Uterus (tissue), 4 donors: Measurements from ENCODE around the gene ANXA3. TPM values are rescaled to one million over a fixed set of nuclear protein-coding genes. Genes with fewer than 3 reads are reported as not detected.

Experiments used
- DNase-seq, 2 donors: peaks; one replicate each; pipeline ENCODE4 v3.0.0-alpha.2; 2019 to 2020
- H3K27ac ChIP-seq, 2 donors: fragments of 200-600 bp; sonication (generic); 1 replicate in 1 of 2; 2 replicates in 1 of 2; pipeline ENCODE4 v1.5.1; 2016 to 2018
- H3K27me3 ChIP-seq, 2 donors: fragments of 200-600 bp; sonication (generic); one replicate each; pipeline ENCODE4 v1.5.1; 2018 to 2019; ENCODE audit warnings: control low read depth in 1 of 2
- H3K36me3 ChIP-seq, 2 donors: fragments of 200-600 bp; sonication (generic); one replicate each; pipeline ENCODE4 v1.5.1; 2019; ENCODE audit warnings: control low read depth in 1 of 2
- H3K4me1 ChIP-seq, 2 donors: fragments of 200-600 bp; sonication (generic); one replicate each; pipeline ENCODE4 v1.5.1; 2018 to 2019; ENCODE audit warnings: control low read depth in 1 of 2
- H3K4me3 ChIP-seq, 2 donors: fragments of 200-600 bp; sonication (generic); 1 replicate in 1 of 2; 2 replicates in 1 of 2; pipeline ENCODE4 v1.5.1; 2018 to 2019; ENCODE audit warnings: mild to moderate bottlenecking in 1 of 2
- H3K9me3 ChIP-seq, 2 donors: fragments of 200-600 bp; sonication (generic); one replicate each; pipeline ENCODE4 v1.5.1; 2019; ENCODE audit warnings: control low read depth in 1 of 2
- POLR2A ChIP-seq, 2 donors: fragments of 450-650 bp; IDR thresholded peaks; one replicate each; pipeline ENCODE4 v1.6.1; 2016; ENCODE audit warnings: antibody characterized with exemption in 2 of 2, mild to moderate bottlenecking in 1 of 2, moderate library complexity in 1 of 2
- intact Hi-C: fragments of 100-400 bp; cut with DNase I; formaldehyde crosslinking; loops from one replicate; pipeline ENCODE4 v1.15.1; 2023; ENCODE audit warnings: low total_unique reads
- total RNA-seq, 4 donors: library from RNA; depleted of rRNA in 3 of 4; stranded (reverse); fragments of >200 nt in 3 of 4; gene quantifications; one replicate each; pipeline versions ENCODE4 v1.1.0 to v1.2.4, GENCODE V29; 2014 to 2023
- TF ChIP-seq, protein P1 (sequence below), 4 experiments: fragments of 200-600 bp in 2 of 4; fragments of 450-650 bp in 2 of 4; sonication (generic) in 2 of 4; IDR thresholded peaks; one replicate each; pipeline ENCODE4 v1.5.1; 2016 to 2019; ENCODE audit warnings: antibody characterized with exemption in 4 of 4, mild to moderate bottlenecking in 2 of 4, moderate library complexity in 1 of 4
- donor health status: DM: yes; HTN: yes; CAD: no.

ANXA3 gene
- total RNA-seq, 4 donors from 2014 or later: 13.6 to 243 (median 23.4) TPM

DNA sequence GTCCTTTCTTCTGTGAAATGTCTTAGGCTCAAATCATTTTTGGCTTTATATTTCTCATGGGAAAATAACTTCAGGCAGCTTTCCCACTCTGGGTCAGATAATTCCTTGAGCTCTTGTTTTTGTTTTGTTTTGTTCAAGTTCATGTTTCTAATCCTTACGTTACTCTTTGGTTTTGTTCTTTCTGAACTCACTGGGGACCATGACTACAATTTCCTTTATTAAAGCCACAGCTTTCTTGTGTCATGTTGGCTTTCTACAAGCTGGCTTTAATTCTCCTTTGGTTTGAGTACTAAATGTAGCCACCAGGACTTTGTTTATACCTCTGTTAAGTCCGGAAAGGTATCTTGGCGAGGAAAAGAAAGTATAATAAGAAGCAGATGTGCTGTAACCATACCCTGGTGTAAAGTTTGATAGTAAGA, 30.8 kb upstream of the ANXA3 start:
- H3K27ac ChIP-seq: no peak overlapping the region
- H3K27me3 ChIP-seq: no peaks in the 10 kb centered on the region
- H3K36me3 ChIP-seq: no peaks in the 10 kb centered on the region
- TF ChIP-seq, protein P1, sequence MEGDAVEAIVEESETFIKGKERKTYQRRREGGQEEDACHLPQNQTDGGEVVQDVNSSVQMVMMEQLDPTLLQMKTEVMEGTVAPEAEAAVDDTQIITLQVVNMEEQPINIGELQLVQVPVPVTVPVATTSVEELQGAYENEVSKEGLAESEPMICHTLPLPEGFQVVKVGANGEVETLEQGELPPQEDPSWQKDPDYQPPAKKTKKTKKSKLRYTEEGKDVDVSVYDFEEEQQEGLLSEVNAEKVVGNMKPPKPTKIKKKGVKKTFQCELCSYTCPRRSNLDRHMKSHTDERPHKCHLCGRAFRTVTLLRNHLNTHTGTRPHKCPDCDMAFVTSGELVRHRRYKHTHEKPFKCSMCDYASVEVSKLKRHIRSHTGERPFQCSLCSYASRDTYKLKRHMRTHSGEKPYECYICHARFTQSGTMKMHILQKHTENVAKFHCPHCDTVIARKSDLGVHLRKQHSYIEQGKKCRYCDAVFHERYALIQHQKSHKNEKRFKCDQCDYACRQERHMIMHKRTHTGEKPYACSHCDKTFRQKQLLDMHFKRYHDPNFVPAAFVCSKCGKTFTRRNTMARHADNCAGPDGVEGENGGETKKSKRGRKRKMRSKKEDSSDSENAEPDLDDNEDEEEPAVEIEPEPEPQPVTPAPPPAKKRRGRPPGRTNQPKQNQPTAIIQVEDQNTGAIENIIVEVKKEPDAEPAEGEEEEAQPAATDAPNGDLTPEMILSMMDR (IDR thresholded peaks at IDR 0.05): no peak
- no peak for TF ChIP-seq POLR2A (IDR thresholded peaks at IDR 0.05)
- intact Hi-C loops: no loop called here
- no peak for DNase-seq
- no peaks in the 10 kb centered on the region for H3K4me1 ChIP-seq
- no peak overlapping the region for H3K4me3 ChIP-seq
- no peaks in the 10 kb centered on the region for H3K9me3 ChIP-seq

DNA sequence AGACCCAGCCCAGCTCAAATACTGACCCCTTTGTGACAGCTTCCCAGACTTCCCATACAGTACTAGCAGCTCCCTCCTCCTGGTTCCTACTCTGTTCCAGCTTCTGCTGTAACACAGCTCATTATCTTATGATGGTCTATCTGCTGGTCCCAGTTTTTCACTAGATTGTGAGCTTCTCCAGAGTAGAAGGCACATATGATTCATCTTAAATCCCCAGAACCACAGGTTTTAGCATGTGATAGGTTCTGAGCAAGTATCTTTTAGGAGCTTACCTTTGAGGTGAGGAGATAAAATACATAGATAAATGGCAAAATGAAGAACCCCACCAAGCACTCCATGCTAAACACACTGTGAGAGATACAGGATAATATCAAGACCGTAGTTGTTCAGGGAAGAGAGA, 27.6 kb upstream of the ANXA3 start:
- intact Hi-C loops: no loop called here
- no peak overlapping the region for H3K4me3 ChIP-seq
- no peaks in the 10 kb centered on the region for H3K4me1 ChIP-seq
- TF ChIP-seq POLR2A (IDR thresholded peaks at IDR 0.05): no peak
- TF ChIP-seq, protein P1 (IDR thresholded peaks at IDR 0.05): no peak
- H3K27me3 ChIP-seq: no peaks in the 10 kb centered on the region
- no peak for DNase-seq
- H3K9me3 ChIP-seq: no peaks in the 10 kb centered on the region
- H3K36me3 ChIP-seq: no peaks in the 10 kb centered on the region
- H3K27ac ChIP-seq: no peak overlapping the region

DNA sequence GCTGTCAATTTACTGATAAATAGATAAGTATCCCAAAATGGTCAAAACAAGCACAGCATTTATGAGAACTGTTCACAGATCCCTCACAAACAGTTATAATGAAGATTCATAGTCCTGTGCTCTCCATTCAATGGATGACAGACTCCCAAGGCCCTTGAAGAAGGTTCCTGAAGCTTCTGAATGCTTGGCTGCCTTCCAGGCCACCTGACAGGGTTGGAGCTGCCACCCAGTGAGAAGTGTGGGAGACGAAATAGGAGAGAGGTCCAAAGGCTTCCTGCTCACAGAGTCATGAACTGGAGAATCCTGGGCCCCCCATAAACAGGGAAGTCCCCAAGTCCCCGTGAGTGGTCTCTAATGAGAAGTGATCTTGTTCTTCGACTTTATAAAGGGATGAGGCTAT, 26.0 kb upstream of the ANXA3 start:
- no peaks in the 10 kb centered on the region for H3K36me3 ChIP-seq
- no peaks in the 10 kb centered on the region for H3K27me3 ChIP-seq
- H3K9me3 ChIP-seq: no peaks in the 10 kb centered on the region
- H3K4me1 ChIP-seq: no peaks in the 10 kb centered on the region
- no peak overlapping the region for H3K4me3 ChIP-seq
- no peak for DNase-seq
- H3K27ac ChIP-seq: no peak overlapping the region
- TF ChIP-seq, protein P1 (IDR thresholded peaks at IDR 0.05): no peak
- TF ChIP-seq POLR2A (IDR thresholded peaks at IDR 0.05): no peak
- intact Hi-C loops: no loop called here

DNA sequence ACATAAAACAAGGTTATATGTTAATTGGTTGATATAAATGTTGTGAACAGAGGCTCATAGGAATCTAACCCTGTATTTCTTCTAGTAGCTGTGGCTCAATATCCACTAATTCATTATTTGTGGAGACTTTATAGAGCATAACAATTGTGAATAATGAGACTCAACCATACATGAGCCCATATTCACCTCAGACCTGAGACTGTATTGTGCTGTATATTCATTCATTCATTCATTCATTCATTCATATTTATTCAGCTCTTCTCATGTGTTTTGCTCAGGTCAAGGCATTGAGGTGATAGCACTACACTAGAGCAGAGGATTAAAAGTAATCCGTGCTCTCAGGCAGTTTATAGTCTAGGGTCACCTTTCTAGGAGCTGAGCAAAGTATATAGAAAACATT, 24.5 kb upstream of the ANXA3 start:
- no peak overlapping the region for H3K4me3 ChIP-seq
- intact Hi-C loops: no loop called here
- H3K27ac ChIP-seq: no peak overlapping the region
- no peaks in the 10 kb centered on the region for H3K36me3 ChIP-seq
- TF ChIP-seq, protein P1 (IDR thresholded peaks at IDR 0.05): no peak
- no peak for TF ChIP-seq POLR2A (IDR thresholded peaks at IDR 0.05)
- H3K9me3 ChIP-seq: no peaks in the 10 kb centered on the region
- H3K4me1 ChIP-seq: no peaks in the 10 kb centered on the region
- no peaks in the 10 kb centered on the region for H3K27me3 ChIP-seq
- no peak for DNase-seq

DNA sequence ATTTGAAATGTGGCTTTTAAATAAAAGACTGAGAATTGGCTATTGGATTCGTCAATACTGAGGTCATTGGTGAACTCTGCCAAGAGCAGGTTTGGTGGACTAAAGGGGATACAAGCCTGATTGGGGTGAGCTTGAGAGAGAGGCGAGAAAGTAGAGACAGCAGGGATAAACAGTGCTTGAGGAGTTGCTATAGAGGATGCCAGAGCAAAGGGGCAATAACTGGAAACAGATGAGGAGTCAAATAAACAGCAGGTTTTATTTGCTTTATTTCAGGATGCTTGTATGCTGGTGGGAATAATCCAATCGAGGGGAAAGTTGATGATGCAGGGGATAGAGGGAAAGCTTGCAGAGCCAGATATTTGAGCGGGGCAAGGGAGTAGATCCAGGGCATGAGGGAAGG, 24.0 kb upstream of the ANXA3 start:
- H3K27me3 ChIP-seq: no peaks in the 10 kb centered on the region
- no peaks in the 10 kb centered on the region for H3K4me1 ChIP-seq
- no peak for TF ChIP-seq POLR2A (IDR thresholded peaks at IDR 0.05)
- TF ChIP-seq, protein P1 (IDR thresholded peaks at IDR 0.05): no peak
- H3K27ac ChIP-seq: no peak overlapping the region
- H3K4me3 ChIP-seq: no peak overlapping the region
- no peak for DNase-seq
- no peaks in the 10 kb centered on the region for H3K36me3 ChIP-seq
- intact Hi-C loops: no loop called here
- no peaks in the 10 kb centered on the region for H3K9me3 ChIP-seq
